ENCODE measurements around the gene HOXB2. TPM values are rescaled to one million over a fixed set of nuclear protein-coding genes. Genes with fewer than 3 reads are reported as not detected.
A peak's percentile ranks its signal among the peaks of the same experiment; 100 is the strongest.

The HOXB2 gene
- total RNA-seq, 1 donor from 2014 or later, result 35.6 TPM

DNA sequence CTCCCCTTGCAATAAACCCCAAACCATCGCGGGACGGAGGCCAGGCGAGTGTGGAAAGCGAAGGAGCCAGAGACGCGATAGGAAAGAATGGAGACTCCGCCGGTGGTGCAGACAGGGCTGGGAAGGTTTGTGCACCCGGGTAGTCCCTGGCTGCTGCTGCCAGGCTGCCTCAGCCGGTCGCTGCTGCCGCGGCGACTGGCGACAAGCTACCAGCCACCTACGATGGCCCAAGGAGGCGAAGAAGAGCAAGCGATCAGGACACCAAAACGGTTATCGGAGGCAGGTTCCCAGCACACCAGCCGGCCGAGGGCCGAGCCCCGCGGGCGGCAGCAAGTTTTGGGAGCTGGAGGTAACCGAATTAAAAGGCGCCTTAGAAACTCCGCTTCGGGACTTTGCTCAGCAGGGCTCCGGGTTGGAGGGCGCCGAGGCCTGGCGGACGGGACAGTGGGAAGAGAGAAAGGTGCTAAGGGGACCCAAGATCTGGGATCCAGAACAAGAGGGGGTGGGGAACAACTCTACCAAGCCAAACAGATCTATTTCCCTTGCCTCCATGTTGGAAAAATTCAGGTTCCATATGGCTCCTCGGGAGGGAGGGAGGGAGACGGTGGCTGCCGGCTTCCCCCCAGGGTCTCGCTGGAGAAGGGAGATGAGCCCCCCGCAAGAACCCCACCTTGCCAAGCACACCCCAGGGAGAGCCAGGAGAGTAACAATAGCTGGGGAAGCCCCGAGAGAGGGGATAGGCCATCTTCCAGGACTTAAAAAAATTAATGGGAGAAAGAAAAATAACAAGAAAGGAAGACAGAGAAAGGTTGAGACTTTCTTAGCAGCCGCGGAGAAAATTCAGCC lies 9.7 kb upstream of the HOXB2 start:
- no peaks in the 10 kb centered on the region for H3K9me3 Mint-ChIP-seq
- peak overlapping the region; percentile 94 for H3K27ac Mint-ChIP-seq
- H3K4me1 Mint-ChIP-seq (ENCODE audit: unreplicated experiment), result peaks cover 72% of the 10 kb centered on the region
- TF ChIP-seq, protein P1, sequence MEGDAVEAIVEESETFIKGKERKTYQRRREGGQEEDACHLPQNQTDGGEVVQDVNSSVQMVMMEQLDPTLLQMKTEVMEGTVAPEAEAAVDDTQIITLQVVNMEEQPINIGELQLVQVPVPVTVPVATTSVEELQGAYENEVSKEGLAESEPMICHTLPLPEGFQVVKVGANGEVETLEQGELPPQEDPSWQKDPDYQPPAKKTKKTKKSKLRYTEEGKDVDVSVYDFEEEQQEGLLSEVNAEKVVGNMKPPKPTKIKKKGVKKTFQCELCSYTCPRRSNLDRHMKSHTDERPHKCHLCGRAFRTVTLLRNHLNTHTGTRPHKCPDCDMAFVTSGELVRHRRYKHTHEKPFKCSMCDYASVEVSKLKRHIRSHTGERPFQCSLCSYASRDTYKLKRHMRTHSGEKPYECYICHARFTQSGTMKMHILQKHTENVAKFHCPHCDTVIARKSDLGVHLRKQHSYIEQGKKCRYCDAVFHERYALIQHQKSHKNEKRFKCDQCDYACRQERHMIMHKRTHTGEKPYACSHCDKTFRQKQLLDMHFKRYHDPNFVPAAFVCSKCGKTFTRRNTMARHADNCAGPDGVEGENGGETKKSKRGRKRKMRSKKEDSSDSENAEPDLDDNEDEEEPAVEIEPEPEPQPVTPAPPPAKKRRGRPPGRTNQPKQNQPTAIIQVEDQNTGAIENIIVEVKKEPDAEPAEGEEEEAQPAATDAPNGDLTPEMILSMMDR (conservative IDR thresholded peaks at IDR 0.05), result no peak
- peak overlapping the region; percentile 91 for H3K4me3 Mint-ChIP-seq
- H3K36me3 Mint-ChIP-seq, result peaks cover 30% of the 10 kb centered on the region
- peaks cover 63% of the 10 kb centered on the region for H3K27me3 Mint-ChIP-seq
- no peak for DNase-seq (ENCODE audit: extremely low spot score, unreplicated experiment)

DNA sequence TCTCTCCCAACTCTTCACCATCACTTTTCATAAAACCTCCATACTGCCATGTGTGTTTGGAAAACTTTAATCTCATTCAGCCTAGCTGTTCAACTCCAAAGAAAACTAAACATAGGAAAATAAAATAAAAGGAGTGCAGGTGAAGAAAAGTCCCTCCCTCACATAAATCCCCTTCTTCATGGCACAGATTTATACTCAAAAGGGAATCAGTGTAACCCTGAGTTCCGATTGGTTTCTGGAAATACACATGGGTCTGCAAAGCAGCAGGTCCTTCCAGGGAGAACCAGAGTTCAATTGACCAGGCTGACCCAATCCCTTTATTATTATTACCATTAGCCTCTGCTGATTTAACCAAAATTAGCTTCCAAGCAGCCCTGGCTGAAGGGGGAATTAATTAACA lies 8.9 kb upstream of the HOXB2 start:
- Mint-ChIP-seq H3K4me1 (ENCODE audit: unreplicated experiment) (peaks cover 69% of the 10 kb centered on the region), H3K9me3 (no peaks in the 10 kb centered on the region), H3K4me3 (peak overlapping the region; percentile 91), H3K27me3 (peaks cover 60% of the 10 kb centered on the region), H3K36me3 (peaks cover 29% of the 10 kb centered on the region), H3K27ac (peak overlapping the region; percentile 94)
- DNase-seq (ENCODE audit: extremely low spot score, unreplicated experiment), result no peak
- TF ChIP-seq, protein P1 (conservative IDR thresholded peaks at IDR 0.05), result no peak

DNA sequence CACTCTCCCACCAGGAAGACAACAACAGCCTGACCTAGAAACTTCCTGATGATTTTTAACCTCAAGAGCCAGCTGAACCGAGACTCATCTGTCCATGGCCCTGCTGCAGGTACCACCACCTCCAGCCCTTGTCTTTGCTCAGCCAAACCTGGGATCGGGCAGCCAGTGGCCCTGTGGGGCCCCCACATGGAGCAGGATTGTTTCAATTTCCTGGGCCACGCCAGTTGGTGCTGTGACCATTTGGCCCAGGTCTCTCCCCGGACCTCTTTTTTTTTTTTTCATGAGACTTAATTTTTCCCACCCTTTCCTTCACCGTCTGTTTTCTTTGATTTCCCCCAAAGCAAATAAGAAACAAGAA lies 8.3 kb upstream of the HOXB2 start:
- Mint-ChIP-seq H3K27me3 (peaks cover 61% of the 10 kb centered on the region), H3K27ac (peak overlapping the region; percentile 94), H3K9me3 (no peaks in the 10 kb centered on the region), H3K4me3 (peak overlapping the region; percentile 91), H3K36me3 (peaks cover 25% of the 10 kb centered on the region), H3K4me1 (ENCODE audit: unreplicated experiment) (peaks cover 68% of the 10 kb centered on the region)
- DNase-seq (ENCODE audit: extremely low spot score, unreplicated experiment), result no peak
- TF ChIP-seq, protein P1 (conservative IDR thresholded peaks at IDR 0.05), result no peak

DNA sequence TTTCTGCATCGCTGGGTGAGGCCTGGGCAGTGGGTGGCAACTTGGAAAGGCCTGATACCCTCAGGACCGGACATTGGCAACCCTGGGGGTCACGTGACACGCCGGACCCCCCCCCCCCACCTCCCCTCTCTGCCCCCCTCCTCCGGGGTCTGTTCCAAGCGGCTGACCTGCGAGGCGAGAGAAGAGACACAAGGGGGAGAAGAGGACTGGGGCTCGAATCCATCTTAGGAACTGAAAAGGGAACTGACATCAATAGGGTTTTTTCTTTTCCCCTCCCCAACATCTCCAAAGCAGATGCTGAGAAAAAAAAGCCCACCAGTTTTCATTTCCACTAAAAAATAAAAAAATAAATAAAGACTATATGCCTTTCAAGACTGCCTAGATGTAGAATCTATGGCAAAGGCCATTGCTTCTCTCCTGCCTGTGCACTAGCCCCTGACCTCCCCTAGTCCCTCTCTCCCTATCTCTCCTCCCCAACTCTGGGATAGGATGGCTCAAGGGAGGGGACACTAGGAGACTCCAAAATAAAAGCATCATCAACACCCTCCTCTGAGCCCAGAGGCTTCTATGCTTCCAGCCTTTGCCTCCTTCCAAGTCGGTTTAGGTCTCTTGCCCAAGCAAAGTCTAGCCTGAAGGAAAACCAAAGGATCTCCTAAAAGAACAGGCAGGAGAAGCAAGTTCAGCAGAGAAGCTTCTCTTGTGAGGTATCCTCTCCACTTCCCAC lies 7.7 kb upstream of the HOXB2 start:
- DNase-seq (ENCODE audit: extremely low spot score, unreplicated experiment), result no peak
- H3K4me1 Mint-ChIP-seq (ENCODE audit: unreplicated experiment), result peaks cover 69% of the 10 kb centered on the region
- peaks cover 20% of the 10 kb centered on the region for H3K36me3 Mint-ChIP-seq
- TF ChIP-seq, protein P1 (conservative IDR thresholded peaks at IDR 0.05), result peak; percentile 16
- H3K27me3 Mint-ChIP-seq, result peaks cover 59% of the 10 kb centered on the region
- no peaks in the 10 kb centered on the region for H3K9me3 Mint-ChIP-seq
- peak overlapping the region; percentile 91 for H3K4me3 Mint-ChIP-seq
- peak overlapping the region; percentile 94 for H3K27ac Mint-ChIP-seq

DNA sequence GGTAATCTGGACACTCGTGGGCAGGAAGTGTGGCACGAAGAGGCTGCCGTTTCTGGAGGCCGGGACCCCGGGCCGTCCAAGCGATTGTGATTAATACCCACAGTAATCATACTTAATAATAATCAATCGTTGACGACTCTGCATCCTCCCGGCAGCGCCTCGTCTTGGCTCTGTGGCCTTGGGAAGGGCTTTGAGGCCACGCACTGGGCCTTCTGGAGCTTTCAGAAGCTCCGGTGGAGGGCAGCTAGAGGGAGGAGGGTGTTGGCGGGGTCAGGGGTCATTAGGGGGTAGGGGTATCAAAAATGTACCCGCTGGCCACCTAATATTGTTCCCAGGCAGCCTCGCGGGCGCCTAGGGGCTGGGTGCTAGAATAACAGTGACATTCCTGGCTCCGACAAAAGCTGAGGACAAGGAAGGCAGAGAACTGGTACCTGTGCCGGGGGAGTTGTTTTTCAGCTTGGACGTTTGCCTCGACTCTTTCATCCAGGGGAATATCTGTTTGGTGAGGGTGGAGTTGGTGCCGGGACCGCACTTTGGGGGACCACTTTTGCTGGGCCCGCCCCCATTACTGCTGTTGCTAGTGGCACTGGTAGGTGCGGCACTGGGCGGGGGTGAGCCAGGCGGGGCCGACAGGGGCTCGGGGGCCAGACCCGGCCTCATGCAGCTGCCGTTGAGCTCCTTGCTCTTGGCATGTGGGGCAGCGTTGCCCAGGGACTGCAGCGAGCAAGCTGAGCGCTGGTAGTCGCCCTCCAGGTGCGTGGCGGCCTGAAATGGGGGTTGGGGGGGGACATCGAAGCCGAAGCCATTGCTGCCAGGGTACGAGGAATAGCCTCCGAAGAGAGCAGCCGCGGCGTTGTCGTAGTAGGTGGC lies 6.9 kb upstream of the HOXB2 start:
- Mint-ChIP-seq H3K4me3 (peak overlapping the region; percentile 84), H3K27ac (peak overlapping the region; percentile 94), H3K9me3 (no peaks in the 10 kb centered on the region), H3K36me3 (peaks cover 20% of the 10 kb centered on the region), H3K27me3 (peaks cover 62% of the 10 kb centered on the region), H3K4me1 (ENCODE audit: unreplicated experiment) (peaks cover 70% of the 10 kb centered on the region)
- TF ChIP-seq, protein P1 (conservative IDR thresholded peaks at IDR 0.05), result no peak
- no peak for DNase-seq (ENCODE audit: extremely low spot score, unreplicated experiment)

Data from type B pancreatic cell (in vitro differentiated cells).